ENCODE data around the gene DUOX2. TPM values are rescaled to one million over a fixed set of nuclear protein-coding genes. Genes with fewer than 3 reads are reported as not detected.

DUOX2 gene
- total RNA-seq (under 1 TPM in 1 of 5 experiments, not detected in 4; 0.49 TPM), polyA plus RNA-seq (not detected), total RNA-seq (not detected)

GRCh38 chr15:45114076-45114750 is at the start of gene DUOX2, which contains the start of gene DUOXA2:
Gene DUOX2 (minus strand): TSS chr15:45114172. CDS start chr15:45113411, 761 bp downstream.
Gene DUOXA2 (plus strand): TSS chr15:45114326. CDS start chr15:45114606, 280 bp downstream.
- H3K9me3 Mint-ChIP-seq: no peaks in the 10 kb centered on the region
- H3K27ac ChIP-seq (ENCODE audit: low read depth, low read length): no peak within 1 kb of the TSS
- DNase-seq: no peak
- peaks cover 0 to 3% (median 0%) of the 10 kb centered on the region in 5 donors for H3K36me3 Mint-ChIP-seq
- CTCF ChIA-PET: interaction anchor here (0.6 kb wide), 1 partner anchor 711 kb away, joined by 3 read pairs; no protein-coding TSS in a partner anchor
- POLR2A ChIA-PET: no interaction called here
- H3K36me3 ChIP-seq (ENCODE audit: control insufficient read depth in 2 of 3, insufficient read depth in 3 of 3, low read length in 3 of 3): no peaks in the 10 kb centered on the region
- H3K4me3 ChIP-seq (ENCODE audit: low read length): no peak within 1 kb of the TSS
- H3K4me1 Mint-ChIP-seq: peaks cover 29 to 60% (median 42%) of the 10 kb centered on the region in 7 donors
- H3K9me3 ChIP-seq (ENCODE audit: control insufficient read depth in 2 of 3, low read length in 3 of 3): no peaks in the 10 kb centered on the region
- intact Hi-C loops (cut with micrococcal nuclease): no loop called here
- no peak within 1 kb of the TSS for H3K27ac Mint-ChIP-seq
- H3K4me1 ChIP-seq (ENCODE audit: control insufficient read depth in 2 of 2, insufficient read depth in 2 of 2, low read length in 2 of 2): peaks cover 0 to 49% of the 10 kb centered on the region in 2 donors
- ATAC-seq: no peak
- peaks cover 66 to 82% (median 79%) of the 10 kb centered on the region in 5 donors for H3K27me3 Mint-ChIP-seq
- H3K4me3 Mint-ChIP-seq: peak within 1 kb of the TSS; percentile 38 to 79 (median 76)
- peaks cover 4 to 38% of the 10 kb centered on the region in 2 donors for H3K27me3 ChIP-seq (ENCODE audit: control insufficient read depth in 2 of 2, insufficient read depth in 2 of 2, low read length in 2 of 2)

- peaks cover 11 to 32% (median 22%) of the 10 kb centered on the region in 7 donors for H3K4me1 Mint-ChIP-seq
- intact Hi-C loops (cut with micrococcal nuclease): loop anchor here (1.0 to 2.0 kb wide), 6 partner anchors 105 to 451 kb away; partner anchors contain the start of gene BLOC1S6 (in 1 of the 2)
- Histone ChIP-seq H3K27me3 (ENCODE audit: control insufficient read depth in 2 of 2, insufficient read depth in 2 of 2, low read length in 2 of 2) (no peaks in the 10 kb centered on the region), H3K27ac (ENCODE audit: low read depth, low read length) (no peak overlapping the region), H3K36me3 (ENCODE audit: control insufficient read depth in 2 of 3, insufficient read depth in 3 of 3, low read length in 3 of 3) (no peaks in the 10 kb centered on the region), H3K4me1 (ENCODE audit: control insufficient read depth in 2 of 2, insufficient read depth in 2 of 2, low read length in 2 of 2) (peaks cover 10 to 13% of the 10 kb centered on the region in 2 donors), H3K4me3 (ENCODE audit: low read length) (no peak overlapping the region), H3K9me3 (ENCODE audit: control insufficient read depth in 2 of 3, low read length in 3 of 3) (no peaks in the 10 kb centered on the region)
- H3K27me3 Mint-ChIP-seq: no peaks in the 10 kb centered on the region
- peaks cover 0 to 14% (median 0%) of the 10 kb centered on the region in 5 donors for H3K36me3 Mint-ChIP-seq
- ATAC-seq (no peak), DNase-seq (no peak)
- ChIA-PET CTCF (interaction anchor here (0.6 to 4.5 kb wide), 14 partner anchors 10 to 860 kb away, joined by 3 to 36 read pairs (median 4); a partner anchor contains a TSS), POLR2A (interaction anchor here (1.1 to 7.3 kb wide), 3 partner anchors 13 to 238 kb away, joined by 3 to 77 read pairs (median 8); a partner anchor contains a TSS)
- H3K9me3 Mint-ChIP-seq: peaks cover 0 to 2% (median 0%) of the 10 kb centered on the region in 11 donors
- peak overlapping the region in 1 of 10 donors; percentile 20 for H3K4me3 Mint-ChIP-seq
- peak overlapping the region in 1 of 9 donors; percentile 65 for H3K27ac Mint-ChIP-seq
Observed at GRCh38 chr15:45163508-45163856, 49.5 kb upstream of the DUOX2 start.

- H3K4me1 ChIP-seq (ENCODE audit: control insufficient read depth in 2 of 2, insufficient read depth in 2 of 2, low read length in 2 of 2): peaks cover 10 to 13% of the 10 kb centered on the region in 2 donors
- H3K36me3 ChIP-seq (ENCODE audit: control insufficient read depth in 2 of 3, insufficient read depth in 3 of 3, low read length in 3 of 3): no peaks in the 10 kb centered on the region
- no peak overlapping the region for H3K4me3 Mint-ChIP-seq
- no peak overlapping the region for H3K4me3 ChIP-seq (ENCODE audit: low read length)
- peaks cover 0 to 2% (median 0%) of the 10 kb centered on the region in 11 donors for H3K9me3 Mint-ChIP-seq
- peaks cover 11 to 34% (median 24%) of the 10 kb centered on the region in 7 donors for H3K4me1 Mint-ChIP-seq
- ChIA-PET POLR2A (interaction anchor here (0.7 to 7.3 kb wide), 4 partner anchors 14 to 239 kb away, joined by 3 to 77 read pairs (median 6); a partner anchor contains a TSS), CTCF (interaction anchor here (0.6 to 4.5 kb wide), 12 partner anchors 17 to 860 kb away, joined by 3 to 36 read pairs (median 4); a partner anchor contains a TSS)
- no peaks in the 10 kb centered on the region for H3K9me3 ChIP-seq (ENCODE audit: control insufficient read depth in 2 of 3, low read length in 3 of 3)
- no peaks in the 10 kb centered on the region for H3K27me3 Mint-ChIP-seq
- peak overlapping the region in 2 of 9 donors; percentile 32 to 38 for H3K27ac Mint-ChIP-seq
- H3K27ac ChIP-seq (ENCODE audit: low read depth, low read length): no peak overlapping the region
- intact Hi-C loops (cut with micrococcal nuclease): loop anchor here (1.0 to 2.0 kb wide), 6 partner anchors 106 to 451 kb away; partner anchors contain the start of gene BLOC1S6 (in 1 of the 2)
- DNase-seq: peak; percentile 30 to 61 (median 44)
- H3K36me3 Mint-ChIP-seq: peaks cover 0 to 14% (median 4%) of the 10 kb centered on the region in 5 donors
- H3K27me3 ChIP-seq (ENCODE audit: control insufficient read depth in 2 of 2, insufficient read depth in 2 of 2, low read length in 2 of 2): no peaks in the 10 kb centered on the region
- ATAC-seq: peak; percentile 59
Observed at GRCh38 chr15:45162771-45163507, 49.0 kb upstream of the DUOX2 start.

GRCh38 chr15:45161666-45162065 is 47.7 kb upstream of the DUOX2 start:
- intact Hi-C loops (cut with micrococcal nuclease): loop anchor here (2.0 kb wide), 2 partner anchors 107 to 295 kb away; no protein-coding TSS in a partner anchor

GRCh38 chr15:45157974-45158373 is 44.0 kb upstream of the DUOX2 start:
- ChIA-PET POLR2A (no interaction called here), CTCF (no interaction called here)
- H3K27me3 Mint-ChIP-seq: no peaks in the 10 kb centered on the region
- Histone ChIP-seq H3K4me3 (ENCODE audit: low read length) (no peak overlapping the region), H3K9me3 (ENCODE audit: control insufficient read depth in 2 of 3, low read length in 3 of 3) (no peaks in the 10 kb centered on the region), H3K36me3 (ENCODE audit: control insufficient read depth in 2 of 3, insufficient read depth in 3 of 3, low read length in 3 of 3) (no peaks in the 10 kb centered on the region), H3K27me3 (ENCODE audit: control insufficient read depth in 2 of 2, insufficient read depth in 2 of 2, low read length in 2 of 2) (no peaks in the 10 kb centered on the region), H3K4me1 (ENCODE audit: control insufficient read depth in 2 of 2, insufficient read depth in 2 of 2, low read length in 2 of 2) (no peaks in the 10 kb centered on the region), H3K27ac (ENCODE audit: low read depth, low read length) (no peak overlapping the region)
- peaks cover 0 to 14% (median 11%) of the 10 kb centered on the region in 7 donors for H3K4me1 Mint-ChIP-seq
- peak overlapping the region in 2 of 10 donors; percentile 18 to 41 for H3K4me3 Mint-ChIP-seq
- peaks cover 0 to 14% (median 4%) of the 10 kb centered on the region in 5 donors for H3K36me3 Mint-ChIP-seq
- ATAC-seq (no peak), DNase-seq (no peak)
- intact Hi-C loops (cut with micrococcal nuclease): no loop called here
- no peak overlapping the region for H3K27ac Mint-ChIP-seq
- H3K9me3 Mint-ChIP-seq: peaks cover 0 to 2% (median 0%) of the 10 kb centered on the region in 11 donors

More at GRCh38 chr15:45161666-45162065, 47.7 kb upstream of the DUOX2 start:
- Histone ChIP-seq H3K9me3 (ENCODE audit: control insufficient read depth in 2 of 3, low read length in 3 of 3) (no peaks in the 10 kb centered on the region), H3K27ac (ENCODE audit: low read depth, low read length) (no peak overlapping the region), H3K36me3 (ENCODE audit: control insufficient read depth in 2 of 3, insufficient read depth in 3 of 3, low read length in 3 of 3) (no peaks in the 10 kb centered on the region), H3K27me3 (ENCODE audit: control insufficient read depth in 2 of 2, insufficient read depth in 2 of 2, low read length in 2 of 2) (no peaks in the 10 kb centered on the region), H3K4me3 (ENCODE audit: low read length) (no peak overlapping the region), H3K4me1 (ENCODE audit: control insufficient read depth in 2 of 2, insufficient read depth in 2 of 2, low read length in 2 of 2) (peaks cover 10 to 13% of the 10 kb centered on the region in 2 donors)
- H3K9me3 Mint-ChIP-seq: peaks cover 0 to 2% (median 0%) of the 10 kb centered on the region in 11 donors
- CTCF ChIA-PET: interaction anchor here (0.6 to 4.5 kb wide), 5 partner anchors 17 to 238 kb away, joined by 3 to 36 read pairs (median 4); no protein-coding TSS in a partner anchor
- no peak for ATAC-seq
- no peaks in the 10 kb centered on the region for H3K27me3 Mint-ChIP-seq
- no peak overlapping the region for H3K4me3 Mint-ChIP-seq
- peaks cover 0 to 14% (median 4%) of the 10 kb centered on the region in 5 donors for H3K36me3 Mint-ChIP-seq
- peaks cover 11 to 32% (median 25%) of the 10 kb centered on the region in 7 donors for H3K4me1 Mint-ChIP-seq
- peak overlapping the region in 1 of 9 donors; percentile 7 for H3K27ac Mint-ChIP-seq
- no peak for DNase-seq
- POLR2A ChIA-PET: interaction anchor here (0.6 kb wide), 1 partner anchor 1352 kb away, joined by 3 read pairs; no protein-coding TSS in a partner anchor

All from naive thymus-derived CD4-positive, alpha-beta T cell (primary cell).